Measurements from ENCODE around the gene ASH1L. TPM values are rescaled to one million over a fixed set of nuclear protein-coding genes. Genes with fewer than 3 reads are reported as not detected.
"Not testable (repeated sequence)": the region's sequence is repeated elsewhere in the genome, so short reads cannot be mapped to it uniquely, and the experiment has no call there.

The ASH1L gene
- total and polyA plus RNA-seq, 7 experiments from 2014 or later: 20.1 to 109 (median 87.0) TPM

DNA sequence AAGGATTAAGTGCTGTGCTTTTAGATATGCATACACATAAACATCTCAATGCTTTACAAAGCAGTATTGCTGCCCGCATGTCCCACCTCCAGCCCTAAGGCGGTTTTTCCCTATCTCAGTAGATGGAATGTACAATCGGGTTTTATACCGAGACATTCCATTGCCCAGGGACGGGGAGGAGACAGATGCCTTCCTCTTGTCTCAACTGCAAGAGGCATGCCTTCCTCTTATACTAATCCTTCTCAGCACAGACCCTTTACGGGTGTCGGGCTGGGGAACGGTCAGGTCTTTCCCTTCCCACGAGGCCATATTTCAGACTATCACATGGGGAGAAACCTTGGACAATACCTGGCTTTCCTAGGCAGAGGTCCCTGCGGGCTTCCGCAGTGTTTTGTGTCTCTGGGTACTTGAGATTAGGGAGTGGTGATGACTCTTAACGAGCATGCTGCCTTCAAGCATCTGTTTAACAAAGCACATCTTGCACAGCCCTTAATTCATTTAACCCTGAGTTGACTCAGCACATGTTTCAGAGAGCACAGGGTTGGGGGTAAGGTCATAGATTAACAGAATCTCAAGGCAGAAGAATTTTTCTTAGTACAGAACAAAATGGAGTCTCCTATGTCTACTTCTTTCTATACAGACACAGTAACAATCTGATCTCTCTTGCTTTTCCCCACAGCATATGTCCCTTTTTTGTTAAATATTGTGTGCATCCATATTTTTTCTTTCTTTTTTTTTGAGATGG lies 37.4 kb upstream of the ASH1L start:
- H3K27me3 ChIP-seq (ENCODE audit: control insufficient read depth in 2 of 2, insufficient read depth in 2 of 2, low read length in 2 of 2); ATAC-seq; H3K9me3 ChIP-seq (ENCODE audit: control insufficient read depth in 2 of 3, low read length in 3 of 3); H3K27ac ChIP-seq (ENCODE audit: low read depth, low read length); H3K4me1 ChIP-seq (ENCODE audit: control insufficient read depth in 2 of 2, insufficient read depth in 2 of 2, low read length in 2 of 2); CTCF ChIA-PET; H3K36me3 ChIP-seq (ENCODE audit: control insufficient read depth in 2 of 3, insufficient read depth in 3 of 3, low read length in 3 of 3); H3K27me3 Mint-ChIP-seq; POLR2A ChIA-PET; H3K4me3 ChIP-seq (ENCODE audit: low read length); H3K36me3 Mint-ChIP-seq; H3K9me3 Mint-ChIP-seq; DNase-seq: not testable (repeated sequence)
- Mint-ChIP-seq H3K27ac (peak overlapping the region in 2 of 9 donors; percentile 10 to 68), H3K4me1 (peaks cover 0 to 15% (median 11%) of the 10 kb centered on the region in 7 donors), H3K4me3 (peak overlapping the region in 1 of 10 donors; percentile 18)
- intact Hi-C loops (cut with micrococcal nuclease): loop anchor here in 1 of 2 donors (2.0 kb wide), 1 partner anchor 393 kb away; the partner anchor contains the start of gene THBS3

GRCh38 chr1:155598842-155599331 lies 36.3 kb upstream of the ASH1L start:
- peaks cover 0 to 15% (median 11%) of the 10 kb centered on the region in 7 donors for H3K4me1 Mint-ChIP-seq
- no peaks in the 10 kb centered on the region for H3K27me3 Mint-ChIP-seq
- H3K36me3 ChIP-seq (ENCODE audit: control insufficient read depth in 2 of 3, insufficient read depth in 3 of 3, low read length in 3 of 3): no peaks in the 10 kb centered on the region
- intact Hi-C loops (cut with micrococcal nuclease): loop anchor here in 1 of 2 donors (2.0 kb wide), 1 partner anchor 392 kb away; the partner anchor contains the start of gene THBS3
- ChIA-PET CTCF (no interaction called here), POLR2A (interaction anchor here (0.6 to 1.1 kb wide), 5 partner anchors 11 to 390 kb away, joined by 3 to 4 read pairs (median 3); partner anchors contain the start of genes ASH1L, MSTO1 and MTX1)
- H3K36me3 Mint-ChIP-seq: no peaks in the 10 kb centered on the region
- no peaks in the 10 kb centered on the region for H3K9me3 ChIP-seq (ENCODE audit: control insufficient read depth in 2 of 3, low read length in 3 of 3)
- H3K4me1 ChIP-seq (ENCODE audit: control insufficient read depth in 2 of 2, insufficient read depth in 2 of 2, low read length in 2 of 2): no peaks in the 10 kb centered on the region
- H3K4me3 ChIP-seq (ENCODE audit: low read length): peak overlapping the region; percentile 31
- H3K27ac Mint-ChIP-seq: peak overlapping the region; percentile 84 to 98 (median 94)
- DNase-seq: peak in 6 of 9 donors; percentile 28 to 54 (median 38)
- no peaks in the 10 kb centered on the region for H3K27me3 ChIP-seq (ENCODE audit: control insufficient read depth in 2 of 2, insufficient read depth in 2 of 2, low read length in 2 of 2)
- H3K27ac ChIP-seq (ENCODE audit: low read depth, low read length): peak overlapping the region; percentile 58
- no peaks in the 10 kb centered on the region for H3K9me3 Mint-ChIP-seq
- H3K4me3 Mint-ChIP-seq: peak overlapping the region; percentile 60 to 92 (median 86)
- peak; percentile 75 for ATAC-seq

DNA sequence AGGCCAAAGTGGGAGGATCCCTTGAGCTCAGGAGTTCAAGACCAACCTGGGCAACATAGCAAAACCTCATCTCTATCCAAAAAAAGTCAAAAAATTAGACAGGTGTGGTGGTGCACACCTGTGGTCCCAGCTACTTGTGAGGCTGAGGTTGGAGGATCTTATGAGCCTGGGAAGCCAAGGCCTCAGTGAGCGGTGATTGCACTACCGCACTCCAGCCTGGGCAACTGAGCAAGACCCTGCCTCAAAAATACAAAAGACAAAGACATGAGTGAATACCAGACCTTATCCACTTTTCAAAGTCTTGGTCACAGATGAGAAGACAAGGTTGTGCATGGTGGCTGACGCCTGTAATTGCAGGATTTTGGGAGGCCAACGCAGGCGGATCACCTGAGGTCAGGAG lies 34.3 kb upstream of the ASH1L start:
- H3K36me3 ChIP-seq (ENCODE audit: control insufficient read depth in 2 of 3, insufficient read depth in 3 of 3, low read length in 3 of 3): no peaks in the 10 kb centered on the region
- Mint-ChIP-seq H3K4me3 (peak overlapping the region in 1 of 10 donors; percentile 39), H3K9me3 (no peaks in the 10 kb centered on the region), H3K27me3 (no peaks in the 10 kb centered on the region), H3K27ac (peak overlapping the region in 2 of 9 donors; percentile 31 to 41), H3K4me1 (peaks cover 2 to 18% (median 13%) of the 10 kb centered on the region in 7 donors), H3K36me3 (no peaks in the 10 kb centered on the region)
- ATAC-seq: no peak
- no peak for DNase-seq
- H3K27ac ChIP-seq (ENCODE audit: low read depth, low read length): no peak overlapping the region
- no peaks in the 10 kb centered on the region for H3K4me1 ChIP-seq (ENCODE audit: control insufficient read depth in 2 of 2, insufficient read depth in 2 of 2, low read length in 2 of 2)
- H3K27me3 ChIP-seq (ENCODE audit: control insufficient read depth in 2 of 2, insufficient read depth in 2 of 2, low read length in 2 of 2): no peaks in the 10 kb centered on the region
- ChIA-PET POLR2A (no interaction called here), CTCF (interaction anchor here (0.6 to 0.7 kb wide), 2 partner anchors 201 to 347 kb away, joined by 3 to 6 read pairs; no protein-coding TSS in a partner anchor)
- no peaks in the 10 kb centered on the region for H3K9me3 ChIP-seq (ENCODE audit: control insufficient read depth in 2 of 3, low read length in 3 of 3)
- intact Hi-C loops (cut with micrococcal nuclease): no loop called here
- H3K4me3 ChIP-seq (ENCODE audit: low read length): no peak overlapping the region

GRCh38 chr1:155595877-155596474 lies 33.4 kb upstream of the ASH1L start:
- ATAC-seq; H3K27me3 ChIP-seq (ENCODE audit: control insufficient read depth in 2 of 2, insufficient read depth in 2 of 2, low read length in 2 of 2); H3K4me3 Mint-ChIP-seq; H3K9me3 Mint-ChIP-seq; H3K27ac ChIP-seq (ENCODE audit: low read depth, low read length); DNase-seq; H3K4me3 ChIP-seq (ENCODE audit: low read length); H3K4me1 ChIP-seq (ENCODE audit: control insufficient read depth in 2 of 2, insufficient read depth in 2 of 2, low read length in 2 of 2); H3K27ac Mint-ChIP-seq; H3K9me3 ChIP-seq (ENCODE audit: control insufficient read depth in 2 of 3, low read length in 3 of 3); H3K36me3 Mint-ChIP-seq; intact Hi-C loops (cut with micrococcal nuclease); H3K27me3 Mint-ChIP-seq; H3K36me3 ChIP-seq (ENCODE audit: control insufficient read depth in 2 of 3, insufficient read depth in 3 of 3, low read length in 3 of 3): not testable (repeated sequence)
- ChIA-PET POLR2A (interaction anchor here (0.6 to 0.7 kb wide), 2 partner anchors 41 to 95 kb away, joined by 3 read pairs; no protein-coding TSS in a partner anchor), CTCF (interaction anchor here (0.7 kb wide), 1 partner anchor 346 kb away, joined by 3 read pairs; no protein-coding TSS in a partner anchor)
- peaks cover 3 to 18% (median 13%) of the 10 kb centered on the region in 7 donors for H3K4me1 Mint-ChIP-seq

GRCh38 chr1:155591770-155592169 lies 29.2 kb upstream of the ASH1L start:
- Mint-ChIP-seq H3K36me3 (no peaks in the 10 kb centered on the region), H3K27me3 (no peaks in the 10 kb centered on the region), H3K9me3 (no peaks in the 10 kb centered on the region), H3K4me1 (peaks cover 0 to 4% (median 3%) of the 10 kb centered on the region in 7 donors), H3K27ac (peak overlapping the region in 1 of 9 donors; percentile 62), H3K4me3 (no peak overlapping the region)
- DNase-seq (peak in 7 of 9 donors; percentile 42 to 71 (median 57)), ATAC-seq (peak; percentile 85)
- no peak overlapping the region for H3K27ac ChIP-seq (ENCODE audit: low read depth, low read length)
- H3K9me3 ChIP-seq (ENCODE audit: control insufficient read depth in 2 of 3, low read length in 3 of 3): no peaks in the 10 kb centered on the region
- H3K27me3 ChIP-seq (ENCODE audit: control insufficient read depth in 2 of 2, insufficient read depth in 2 of 2, low read length in 2 of 2): no peaks in the 10 kb centered on the region
- no peaks in the 10 kb centered on the region for H3K4me1 ChIP-seq (ENCODE audit: control insufficient read depth in 2 of 2, insufficient read depth in 2 of 2, low read length in 2 of 2)
- ChIA-PET CTCF (interaction anchor here (0.7 to 2.8 kb wide), 4 partner anchors 326 to 385 kb away, joined by 3 to 9 read pairs (median 3); no protein-coding TSS in a partner anchor), POLR2A (interaction anchor here (0.6 kb wide), 1 partner anchor 213 kb away, joined by 6 read pairs; no protein-coding TSS in a partner anchor)
- H3K36me3 ChIP-seq (ENCODE audit: control insufficient read depth in 2 of 3, insufficient read depth in 3 of 3, low read length in 3 of 3): no peaks in the 10 kb centered on the region
- intact Hi-C loops (cut with micrococcal nuclease): loop anchor here (1.0 to 5.0 kb wide), 5 partner anchors 269 to 499 kb away; partner anchors contain the start of genes HCN3 (in 1 of the 2) and RUSC1 (in 1 of the 2)
- H3K4me3 ChIP-seq (ENCODE audit: low read length): no peak overlapping the region

DNA sequence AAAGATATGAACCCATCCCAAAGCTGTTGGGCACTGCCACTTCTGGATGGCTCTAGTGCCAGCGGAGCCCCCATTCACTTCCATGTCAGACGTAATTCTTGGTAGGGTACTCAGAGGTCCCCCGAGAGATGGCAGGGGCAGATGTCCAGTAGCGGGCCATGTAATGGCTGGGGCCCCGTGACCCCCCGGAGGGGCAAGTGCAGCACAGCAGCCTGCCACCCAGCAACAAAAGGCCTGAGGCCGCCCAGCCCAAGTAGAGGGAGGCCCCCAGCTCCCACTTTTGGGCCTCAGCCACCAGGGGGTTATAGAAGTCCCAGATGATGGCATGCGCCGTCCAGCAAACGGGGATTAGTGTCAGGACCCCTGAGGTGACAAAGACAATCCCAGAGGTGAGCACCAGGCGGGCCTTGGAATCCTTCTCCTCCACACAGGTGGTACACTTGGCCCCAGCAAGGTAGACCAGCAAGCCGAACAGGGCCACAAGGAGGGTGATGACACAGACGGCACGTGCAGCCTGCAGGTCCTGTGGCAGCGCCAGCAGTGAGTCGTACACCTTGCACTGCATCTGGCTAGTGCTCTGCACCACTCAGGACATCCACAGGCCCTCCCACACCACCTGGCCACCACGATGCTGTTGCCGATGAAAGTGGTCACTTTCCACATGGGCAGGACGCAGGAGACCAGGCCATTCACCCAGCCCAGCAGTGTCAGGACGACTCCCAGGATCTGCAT lies 28.1 kb upstream of the ASH1L start:
- H3K36me3 Mint-ChIP-seq, DNase-seq: not testable (repeated sequence)
- CTCF ChIA-PET: interaction anchor here (0.6 to 2.8 kb wide), 3 partner anchors 124 to 339 kb away, joined by 3 to 9 read pairs (median 6); no protein-coding TSS in a partner anchor

More for the DNA sequence above, 28.1 kb upstream of the ASH1L start:
- H3K36me3 ChIP-seq (ENCODE audit: control insufficient read depth in 2 of 3, insufficient read depth in 3 of 3, low read length in 3 of 3); H3K27me3 Mint-ChIP-seq; H3K4me3 Mint-ChIP-seq; POLR2A ChIA-PET; H3K27me3 ChIP-seq (ENCODE audit: control insufficient read depth in 2 of 2, insufficient read depth in 2 of 2, low read length in 2 of 2); H3K9me3 Mint-ChIP-seq; ATAC-seq; H3K4me3 ChIP-seq (ENCODE audit: low read length); H3K4me1 Mint-ChIP-seq; H3K4me1 ChIP-seq (ENCODE audit: control insufficient read depth in 2 of 2, insufficient read depth in 2 of 2, low read length in 2 of 2); H3K9me3 ChIP-seq (ENCODE audit: control insufficient read depth in 2 of 3, low read length in 3 of 3); H3K27ac ChIP-seq (ENCODE audit: low read depth, low read length): not testable (repeated sequence)
- peak overlapping the region in 1 of 9 donors; percentile 41 for H3K27ac Mint-ChIP-seq
- intact Hi-C loops (cut with micrococcal nuclease): loop anchor here in 1 of 2 donors (5.0 kb wide), 2 partner anchors 268 to 498 kb away; partner anchors contain the start of gene RUSC1
